Uterus (tissue), 4 donors: ENCODE results near the gene ARHGAP8. TPM values are rescaled to one million over a fixed set of nuclear protein-coding genes. Genes with fewer than 3 reads are reported as not detected.

ENCODE experiments used
- DNase-seq, 2 donors: peaks; one replicate each; pipeline ENCODE4 v3.0.0-alpha.2; 2019 to 2020
- H3K27ac ChIP-seq, 2 donors: fragments of 200-600 bp; sonication (generic); 1 replicate in 1 of 2; 2 replicates in 1 of 2; pipeline ENCODE4 v1.5.1; 2016 to 2018
- H3K27me3 ChIP-seq, 2 donors: fragments of 200-600 bp; sonication (generic); one replicate each; pipeline ENCODE4 v1.5.1; 2018 to 2019; ENCODE audit warnings: control low read depth in 1 of 2
- H3K36me3 ChIP-seq, 2 donors: fragments of 200-600 bp; sonication (generic); one replicate each; pipeline ENCODE4 v1.5.1; 2019; ENCODE audit warnings: control low read depth in 1 of 2
- H3K4me1 ChIP-seq, 2 donors: fragments of 200-600 bp; sonication (generic); one replicate each; pipeline ENCODE4 v1.5.1; 2018 to 2019; ENCODE audit warnings: control low read depth in 1 of 2
- H3K4me3 ChIP-seq, 2 donors: fragments of 200-600 bp; sonication (generic); 1 replicate in 1 of 2; 2 replicates in 1 of 2; pipeline ENCODE4 v1.5.1; 2018 to 2019; ENCODE audit warnings: mild to moderate bottlenecking in 1 of 2
- H3K9me3 ChIP-seq, 2 donors: fragments of 200-600 bp; sonication (generic); one replicate each; pipeline ENCODE4 v1.5.1; 2019; ENCODE audit warnings: control low read depth in 1 of 2
- CTCF ChIP-seq, 4 experiments: fragments of 200-600 bp in 2 of 4; fragments of 450-650 bp in 2 of 4; sonication (generic) in 2 of 4; IDR thresholded peaks; one replicate each; pipeline ENCODE4 v1.5.1; 2016 to 2019; ENCODE audit warnings: antibody characterized with exemption in 4 of 4, mild to moderate bottlenecking in 2 of 4, moderate library complexity in 1 of 4
- POLR2A ChIP-seq, 2 donors: fragments of 450-650 bp; IDR thresholded peaks; one replicate each; pipeline ENCODE4 v1.6.1; 2016; ENCODE audit warnings: antibody characterized with exemption in 2 of 2, mild to moderate bottlenecking in 1 of 2, moderate library complexity in 1 of 2
- intact Hi-C: fragments of 100-400 bp; cut with DNase I; formaldehyde crosslinking; loops from one replicate; pipeline ENCODE4 v1.15.1; 2023; ENCODE audit warnings: low total_unique reads
- total RNA-seq, 4 donors: library from RNA; depleted of rRNA in 3 of 4; stranded (reverse); fragments of >200 nt in 3 of 4; gene quantifications; one replicate each; pipeline versions ENCODE4 v1.1.0 to v1.2.4, GENCODE V29; 2014 to 2023
- donor health status: DM: yes; HTN: yes; CAD: no.

Gene ARHGAP8
- total RNA-seq, 4 donors from 2014 or later = 1.8 to 4.4 TPM; not detected in 2

DNA sequence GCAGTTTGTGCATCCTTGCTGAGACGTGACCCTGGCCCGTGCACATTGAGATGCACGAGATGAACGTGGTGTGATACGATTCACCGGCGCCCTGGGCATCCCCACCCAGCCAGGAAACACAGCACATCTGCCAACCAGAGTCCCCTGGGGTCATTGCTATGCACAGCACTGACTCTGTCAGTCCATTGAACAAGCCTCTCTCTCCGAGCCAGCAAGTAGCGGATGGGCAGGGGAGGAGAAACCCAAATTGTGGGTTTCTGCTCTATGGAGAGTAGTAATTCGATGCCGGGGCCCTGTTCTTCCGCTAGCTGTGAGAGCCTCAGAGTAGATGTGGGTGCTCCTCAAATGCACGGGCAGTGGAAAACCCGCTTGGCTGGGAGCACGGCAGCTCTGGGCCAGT lies 85.1 kb downstream of the ARHGAP8 start:
- Histone ChIP-seq H3K4me3 (no peak overlapping the region), H3K36me3 (no peaks in the 10 kb centered on the region), H3K27ac (no peak overlapping the region), H3K27me3 (no peaks in the 10 kb centered on the region), H3K9me3 (peaks cover 0 to 3% of the 10 kb centered on the region in 2 donors), H3K4me1 (no peaks in the 10 kb centered on the region)
- no peak for DNase-seq
- intact Hi-C loops = no loop called here
- TF ChIP-seq CTCF (IDR thresholded peaks at IDR 0.05) (no peak), POLR2A (IDR thresholded peaks at IDR 0.05) (no peak)

- Histone ChIP-seq H3K9me3 (peaks cover 0 to 3% of the 10 kb centered on the region in 2 donors), H3K4me3 (no peak overlapping the region), H3K27me3 (no peaks in the 10 kb centered on the region), H3K36me3 (no peaks in the 10 kb centered on the region), H3K4me1 (no peaks in the 10 kb centered on the region), H3K27ac (no peak overlapping the region)
- intact Hi-C loops = no loop called here
- no peak for DNase-seq
- TF ChIP-seq POLR2A (IDR thresholded peaks at IDR 0.05) = no peak
- TF ChIP-seq CTCF (IDR thresholded peaks at IDR 0.05) = no peak
Observed at GRCh38 chr22:44838316-44839016, 86.1 kb downstream of the ARHGAP8 start.

GRCh38 chr22:44839061-44839460 lies 86.7 kb downstream of the ARHGAP8 start:
- Histone ChIP-seq H3K27me3 (no peaks in the 10 kb centered on the region), H3K4me1 (no peaks in the 10 kb centered on the region), H3K36me3 (no peaks in the 10 kb centered on the region), H3K4me3 (no peak overlapping the region), H3K27ac (no peak overlapping the region), H3K9me3 (peaks cover 0 to under 1% of the 10 kb centered on the region in 2 donors)
- no peak for DNase-seq
- intact Hi-C loops = no loop called here
- TF ChIP-seq POLR2A (IDR thresholded peaks at IDR 0.05) = no peak
- TF ChIP-seq CTCF (IDR thresholded peaks at IDR 0.05) = no peak

GRCh38 chr22:44839721-44840120 lies 87.3 kb downstream of the ARHGAP8 start:
- TF ChIP-seq POLR2A (IDR thresholded peaks at IDR 0.05) = no peak
- TF ChIP-seq CTCF (IDR thresholded peaks at IDR 0.05) = no peak
- Histone ChIP-seq H3K27me3 (no peaks in the 10 kb centered on the region), H3K27ac (no peak overlapping the region), H3K9me3 (no peaks in the 10 kb centered on the region), H3K4me3 (no peak overlapping the region), H3K36me3 (no peaks in the 10 kb centered on the region), H3K4me1 (no peaks in the 10 kb centered on the region)
- no peak for DNase-seq
- intact Hi-C loops = no loop called here

DNA sequence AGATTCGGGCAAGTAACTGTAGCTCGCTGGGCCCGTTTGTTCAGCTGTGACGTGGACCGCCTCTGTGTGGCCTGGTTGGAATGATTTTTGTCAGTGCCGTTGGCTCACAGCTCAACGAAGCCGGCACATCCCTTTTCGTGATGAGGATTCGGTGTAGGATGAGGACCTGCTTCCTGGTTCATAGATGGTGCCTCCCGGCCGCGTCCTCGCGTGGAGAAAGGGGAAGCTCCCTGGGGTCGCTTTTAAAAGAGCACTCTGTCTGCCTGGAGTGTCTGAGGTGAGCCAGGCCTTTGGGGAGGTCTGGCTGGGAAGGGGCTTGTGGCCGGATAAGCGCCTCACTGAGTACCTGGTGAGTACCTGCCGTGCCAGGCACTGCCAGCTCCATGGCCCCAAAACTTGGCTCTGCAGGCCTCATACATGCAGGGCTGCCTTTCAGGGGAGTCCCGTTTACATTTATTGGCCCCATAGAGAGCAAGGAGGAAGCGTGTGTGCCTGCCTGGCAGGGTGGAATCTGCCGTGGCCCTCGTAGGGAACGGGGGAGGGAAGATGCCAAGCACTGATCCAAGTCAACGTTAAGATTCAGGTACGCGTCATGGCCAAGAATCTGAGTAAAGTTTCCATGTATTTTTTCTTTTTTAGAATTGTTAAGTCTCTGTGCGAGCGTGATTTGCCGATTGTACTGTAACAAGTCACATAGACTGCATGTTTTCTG lies 88.4 kb downstream of the ARHGAP8 start:
- no peak overlapping the region for H3K4me3 ChIP-seq
- no peaks in the 10 kb centered on the region for H3K9me3 ChIP-seq
- no peaks in the 10 kb centered on the region for H3K4me1 ChIP-seq
- no peak overlapping the region for H3K27ac ChIP-seq
- intact Hi-C loops = no loop called here
- TF ChIP-seq POLR2A (IDR thresholded peaks at IDR 0.05) = no peak
- TF ChIP-seq CTCF (IDR thresholded peaks at IDR 0.05) = no peak
- H3K27me3 ChIP-seq = no peaks in the 10 kb centered on the region
- no peaks in the 10 kb centered on the region for H3K36me3 ChIP-seq
- DNase-seq = no peak
